Keratinocyte (primary cell): Measurements from ENCODE around the gene HDX. TPM values are rescaled to one million over a fixed set of nuclear protein-coding genes. Genes with fewer than 3 reads are reported as not detected.

Experiments used
- DNase-seq: peaks from one replicate; pipeline ENCODE4 v3.0.0-alpha.2; 2011; ENCODE audit warnings: low read depth, missing footprints, low spot score
- FAIRE-seq: peaks from 2 replicates; lab custom pipeline; 2011; peaks lifted over from hg19 to GRCh38; lab: Jason Lieb, UNC
- H2AFZ ChIP-seq: 2 replicates; pipeline ENCODE4 v1.6.0; 2012; ENCODE audit warnings: low read length, control low read depth, inconsistent platforms; ENCODE audit not compliant: control insufficient read depth
- H3K27ac ChIP-seq: 2 replicates; pipeline ENCODE4 v1.5.1; 2011; ENCODE audit warnings: low read length; ENCODE audit not compliant: control insufficient read depth, insufficient read depth
- H3K27me3 ChIP-seq: 3 replicates; pipeline ENCODE4 v1.6.0; 2011; ENCODE audit warnings: low read length; ENCODE audit not compliant: control insufficient read depth, insufficient read depth; ENCODE audit errors: extremely low read depth
- H3K36me3 ChIP-seq, 2 experiments: 2 replicates in 1 of 2; 3 replicates in 1 of 2; pipeline ENCODE4 v1.5.1; 2011; ENCODE audit warnings: low read length in 2 of 2, mild to moderate bottlenecking in 1 of 2; ENCODE audit not compliant: control insufficient read depth in 2 of 2, insufficient read depth in 2 of 2; ENCODE audit errors: extremely low read depth in 1 of 2
- H3K4me1 ChIP-seq: 3 replicates; pipeline ENCODE4 v1.5.1; 2011; ENCODE audit warnings: low read length; ENCODE audit not compliant: control insufficient read depth, insufficient read depth; ENCODE audit errors: extremely low read depth
- H3K4me2 ChIP-seq: 3 replicates; pipeline ENCODE4 v1.6.0; 2011; ENCODE audit warnings: low read depth, low read length; ENCODE audit not compliant: control insufficient read depth, insufficient read depth; ENCODE audit errors: extremely low read depth
- H3K4me3 ChIP-seq, 3 experiments: fragments of 200-600 bp in 1 of 3; sonication (generic) in 1 of 3; 2 replicates in 2 of 3; 3 replicates in 1 of 3; pipeline ENCODE4 v1.5.1; 2011 to 2016; ENCODE audit warnings: low read length in 3 of 3, mild to moderate bottlenecking in 3 of 3, control low read depth in 2 of 3, inconsistent platforms in 1 of 3, low read depth in 1 of 3, mixed read lengths in 1 of 3, mixed run types in 1 of 3, moderate library complexity in 1 of 3; ENCODE audit not compliant: control insufficient read depth in 2 of 3, insufficient read depth in 2 of 3; ENCODE audit errors: extremely low read depth in 1 of 3
- H3K79me2 ChIP-seq: 2 replicates; pipeline ENCODE4 v1.6.0; 2012; ENCODE audit warnings: low read length; ENCODE audit not compliant: control insufficient read depth, insufficient read depth
- H3K9ac ChIP-seq: 3 replicates; pipeline ENCODE4 v1.6.0; 2011; ENCODE audit warnings: low read length; ENCODE audit not compliant: control insufficient read depth, insufficient read depth; ENCODE audit errors: extremely low read depth
- H3K9me1 ChIP-seq: 3 replicates; pipeline ENCODE4 v1.6.0; 2011; ENCODE audit warnings: low read length; ENCODE audit not compliant: control insufficient read depth, insufficient read depth; ENCODE audit errors: extremely low read depth
- H3K9me3 ChIP-seq: 2 replicates; pipeline ENCODE4 v1.5.1; 2012; ENCODE audit warnings: low read depth, low read length; ENCODE audit not compliant: control insufficient read depth
- H4K20me1 ChIP-seq: 3 replicates; pipeline ENCODE4 v1.6.0; 2011; ENCODE audit warnings: low read length; ENCODE audit not compliant: control insufficient read depth, insufficient read depth; ENCODE audit errors: extremely low read depth
- EZH2 ChIP-seq: IDR thresholded peaks from one replicate; pipeline ENCODE4 v1.6.1; 2012; ENCODE audit warnings: inconsistent platforms, mild to moderate bottlenecking, low read length, moderate library complexity
- dilution Hi-C: fragments of 300-500 bp; cut with MboI; formaldehyde crosslinking; loops from one replicate; pipeline ENCODE4 v1.7.0; 2020; ENCODE audit warnings: low sequenced_read_pairs; ENCODE audit not compliant: extremely low pct_ligation_motif_present
- polyA plus RNA-seq, 5 experiments: library from polyadenylated mRNA; depleted of rRNA in 3 of 5; stranded (reverse) in 3 of 5; stranded (forward) in 1 of 5; unstranded in 1 of 5; fragments of >200 nt; gene quantifications; 1 replicate in 1 of 5; 2 replicates in 3 of 5; 3 replicates in 1 of 5; pipeline versions ENCODE4 v1.2.1 to v1.2.3, GENCODE V29; 2011 to 2012; ENCODE audit warnings: missing spikeins in 2 of 5, low read depth in 1 of 5, low replicate concordance in 1 of 5
- TF ChIP-seq, protein P1 (sequence below), 3 experiments: IDR thresholded peaks in 1 of 3; conservative IDR thresholded peaks in 1 of 3; optimal IDR thresholded peaks in 1 of 3; 2 replicates in 2 of 3; 3 replicates in 1 of 3; pipeline versions ENCODE3 to v1.5.1; 2011; ENCODE audit warnings: low read length in 3 of 3, mild to moderate bottlenecking in 3 of 3, moderate library complexity in 2 of 3, control low read depth in 1 of 3, inconsistent platforms in 1 of 3; ENCODE audit not compliant: insufficient read depth in 2 of 3; ENCODE audit errors: extremely low read depth in 1 of 3

The HDX gene
- polyA plus RNA-seq, 1 donor (not counting 4 experiments of a cell fraction or from before 2014, with no cell fraction given) = 2.2 TPM

DNA sequence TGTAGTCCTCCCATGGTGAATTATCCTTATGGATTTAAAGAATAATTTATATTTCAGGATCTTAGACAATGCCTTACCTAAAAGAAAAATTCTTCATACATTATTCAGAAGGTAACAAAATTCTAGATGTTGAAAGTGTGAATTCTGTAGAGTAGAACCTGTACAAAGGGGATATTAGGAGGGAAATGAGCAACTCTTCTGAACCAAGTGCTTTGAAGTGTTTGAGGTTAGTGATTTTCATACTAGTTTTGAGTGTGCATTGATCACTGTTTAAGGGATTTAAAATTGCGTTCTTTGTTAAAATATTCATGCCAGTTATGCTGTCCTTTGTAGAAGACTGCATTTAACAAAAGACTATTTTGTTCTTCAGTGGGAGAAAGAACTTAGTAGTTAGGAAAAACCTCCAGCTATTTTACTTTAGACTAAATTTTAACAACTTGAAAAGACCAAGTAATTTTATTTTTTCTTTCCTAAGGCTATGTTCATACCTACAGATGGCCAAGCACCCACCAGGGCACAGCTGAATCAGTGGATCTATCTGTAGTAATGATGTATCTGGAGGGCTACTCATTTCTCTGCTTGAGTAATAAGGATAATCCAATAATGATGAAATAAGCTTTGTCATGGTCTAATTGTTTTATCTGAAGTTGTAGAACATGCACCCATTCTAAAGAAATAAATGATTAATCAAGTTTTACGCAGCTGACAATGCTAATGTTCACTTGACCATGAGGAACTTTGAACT, 180.0 kb downstream of the HDX start:
- DNase-seq = no peak

DNA sequence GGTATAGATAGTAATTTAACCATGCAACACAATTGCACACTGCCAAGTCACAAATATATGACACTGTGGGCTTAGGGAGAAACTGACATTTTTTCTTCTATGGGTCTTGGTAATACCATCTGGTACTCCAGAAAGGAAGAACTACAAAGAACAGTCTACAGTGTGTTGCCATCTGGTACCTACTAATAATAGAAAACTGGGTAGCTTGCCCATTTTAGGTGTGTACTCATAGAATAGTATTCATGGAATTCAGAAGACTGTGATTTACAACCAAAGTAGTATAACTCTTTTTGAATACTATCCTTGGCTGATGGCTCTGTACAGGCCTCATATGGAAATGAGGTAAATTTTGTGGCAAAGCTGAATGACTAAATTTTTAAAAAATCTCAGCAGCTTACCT, 181.6 kb downstream of the HDX start:
- Histone ChIP-seq H3K4me2 (no peak overlapping the region), H2AFZ (no peak overlapping the region), H3K4me1 (no peaks in the 10 kb centered on the region), H3K9me1 (no peaks in the 10 kb centered on the region), H3K9ac (no peak overlapping the region), H3K9me3 (no peaks in the 10 kb centered on the region), H3K27me3 (no peaks in the 10 kb centered on the region), H4K20me1 (no peaks in the 10 kb centered on the region), H3K79me2 (no peaks in the 10 kb centered on the region), H3K4me3 (no peak overlapping the region), H3K27ac (no peak overlapping the region), H3K36me3 (no peaks in the 10 kb centered on the region)
- no peak for FAIRE-seq
- DNase-seq = no peak
- dilution Hi-C loops = no loop called here
- TF ChIP-seq, protein P1, sequence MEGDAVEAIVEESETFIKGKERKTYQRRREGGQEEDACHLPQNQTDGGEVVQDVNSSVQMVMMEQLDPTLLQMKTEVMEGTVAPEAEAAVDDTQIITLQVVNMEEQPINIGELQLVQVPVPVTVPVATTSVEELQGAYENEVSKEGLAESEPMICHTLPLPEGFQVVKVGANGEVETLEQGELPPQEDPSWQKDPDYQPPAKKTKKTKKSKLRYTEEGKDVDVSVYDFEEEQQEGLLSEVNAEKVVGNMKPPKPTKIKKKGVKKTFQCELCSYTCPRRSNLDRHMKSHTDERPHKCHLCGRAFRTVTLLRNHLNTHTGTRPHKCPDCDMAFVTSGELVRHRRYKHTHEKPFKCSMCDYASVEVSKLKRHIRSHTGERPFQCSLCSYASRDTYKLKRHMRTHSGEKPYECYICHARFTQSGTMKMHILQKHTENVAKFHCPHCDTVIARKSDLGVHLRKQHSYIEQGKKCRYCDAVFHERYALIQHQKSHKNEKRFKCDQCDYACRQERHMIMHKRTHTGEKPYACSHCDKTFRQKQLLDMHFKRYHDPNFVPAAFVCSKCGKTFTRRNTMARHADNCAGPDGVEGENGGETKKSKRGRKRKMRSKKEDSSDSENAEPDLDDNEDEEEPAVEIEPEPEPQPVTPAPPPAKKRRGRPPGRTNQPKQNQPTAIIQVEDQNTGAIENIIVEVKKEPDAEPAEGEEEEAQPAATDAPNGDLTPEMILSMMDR (optimal IDR thresholded peaks at IDR 0.05 in 1 of 3, IDR thresholded peaks at IDR 0.05 in 1 of 3, conservative IDR thresholded peaks at IDR 0.05 in 1 of 3; ENCODE audit: extremely low read depth in 1 of 3, insufficient read depth in 2 of 3, low read length in 3 of 3) = no peak
- TF ChIP-seq EZH2 = no peak

More for the DNA sequence above, 180.0 kb downstream of the HDX start:
- Histone ChIP-seq H3K4me2 (no peak overlapping the region), H2AFZ (no peak overlapping the region), H3K36me3 (no peaks in the 10 kb centered on the region), H4K20me1 (no peaks in the 10 kb centered on the region), H3K79me2 (no peaks in the 10 kb centered on the region), H3K4me1 (no peaks in the 10 kb centered on the region), H3K9me3 (no peaks in the 10 kb centered on the region), H3K9ac (no peak overlapping the region), H3K27ac (no peak overlapping the region), H3K27me3 (no peaks in the 10 kb centered on the region), H3K9me1 (no peaks in the 10 kb centered on the region), H3K4me3 (no peak overlapping the region)
- dilution Hi-C loops = no loop called here
- TF ChIP-seq, protein P1 (optimal IDR thresholded peaks at IDR 0.05 in 1 of 3, IDR thresholded peaks at IDR 0.05 in 1 of 3, conservative IDR thresholded peaks at IDR 0.05 in 1 of 3; ENCODE audit: extremely low read depth in 1 of 3, insufficient read depth in 2 of 3, low read length in 3 of 3) = no peak
- FAIRE-seq = no peak
